ENCODE data around the gene HOXC9. TPM values are rescaled to one million over a fixed set of nuclear protein-coding genes. Genes with fewer than 3 reads are reported as not detected.

Gene HOXC9
- total RNA-seq, 1 donor from 2014 or later, result 0.27 TPM

DNA sequence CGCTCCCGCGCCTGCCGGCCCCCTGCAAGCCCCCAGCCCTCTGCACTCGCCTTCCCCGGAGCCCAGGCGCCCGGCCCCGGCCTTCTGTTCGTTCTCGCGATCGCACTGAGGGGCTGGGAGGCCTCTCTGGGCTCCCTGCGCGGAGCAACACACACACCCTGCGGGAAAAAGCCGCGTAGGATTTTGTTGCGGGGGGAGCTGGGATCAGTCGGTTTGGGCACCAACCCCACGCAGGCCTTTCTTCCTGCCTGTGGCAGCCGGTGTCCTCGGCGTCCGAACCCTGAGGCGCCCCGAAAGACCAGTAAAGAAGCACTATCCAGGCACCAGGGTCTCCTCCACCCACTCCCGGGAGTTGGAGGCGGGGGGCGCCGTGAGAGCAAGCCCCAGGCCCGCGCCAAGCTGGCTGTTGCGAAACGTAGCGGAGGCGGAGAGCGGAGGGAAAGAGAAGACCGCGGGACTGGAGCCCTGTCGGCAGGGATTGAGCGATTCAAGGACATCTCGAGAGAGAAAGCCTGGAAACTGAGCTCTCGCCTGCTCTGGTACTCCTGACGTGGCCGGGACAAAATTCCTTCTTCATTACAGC lies 31.0 kb downstream of the HOXC9 start:
- Mint-ChIP-seq H3K4me1 (ENCODE audit: unreplicated experiment) (peaks cover 39% of the 10 kb centered on the region), H3K36me3 (peaks cover 11% of the 10 kb centered on the region), H3K27me3 (peaks cover 80% of the 10 kb centered on the region), H3K4me3 (peak overlapping the region; percentile 93), H3K27ac (peak overlapping the region; percentile 81), H3K9me3 (no peaks in the 10 kb centered on the region)
- DNase-seq (ENCODE audit: extremely low spot score, unreplicated experiment), result no peak
- TF ChIP-seq, protein P1, sequence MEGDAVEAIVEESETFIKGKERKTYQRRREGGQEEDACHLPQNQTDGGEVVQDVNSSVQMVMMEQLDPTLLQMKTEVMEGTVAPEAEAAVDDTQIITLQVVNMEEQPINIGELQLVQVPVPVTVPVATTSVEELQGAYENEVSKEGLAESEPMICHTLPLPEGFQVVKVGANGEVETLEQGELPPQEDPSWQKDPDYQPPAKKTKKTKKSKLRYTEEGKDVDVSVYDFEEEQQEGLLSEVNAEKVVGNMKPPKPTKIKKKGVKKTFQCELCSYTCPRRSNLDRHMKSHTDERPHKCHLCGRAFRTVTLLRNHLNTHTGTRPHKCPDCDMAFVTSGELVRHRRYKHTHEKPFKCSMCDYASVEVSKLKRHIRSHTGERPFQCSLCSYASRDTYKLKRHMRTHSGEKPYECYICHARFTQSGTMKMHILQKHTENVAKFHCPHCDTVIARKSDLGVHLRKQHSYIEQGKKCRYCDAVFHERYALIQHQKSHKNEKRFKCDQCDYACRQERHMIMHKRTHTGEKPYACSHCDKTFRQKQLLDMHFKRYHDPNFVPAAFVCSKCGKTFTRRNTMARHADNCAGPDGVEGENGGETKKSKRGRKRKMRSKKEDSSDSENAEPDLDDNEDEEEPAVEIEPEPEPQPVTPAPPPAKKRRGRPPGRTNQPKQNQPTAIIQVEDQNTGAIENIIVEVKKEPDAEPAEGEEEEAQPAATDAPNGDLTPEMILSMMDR (conservative IDR thresholded peaks at IDR 0.05), result no peak

DNA sequence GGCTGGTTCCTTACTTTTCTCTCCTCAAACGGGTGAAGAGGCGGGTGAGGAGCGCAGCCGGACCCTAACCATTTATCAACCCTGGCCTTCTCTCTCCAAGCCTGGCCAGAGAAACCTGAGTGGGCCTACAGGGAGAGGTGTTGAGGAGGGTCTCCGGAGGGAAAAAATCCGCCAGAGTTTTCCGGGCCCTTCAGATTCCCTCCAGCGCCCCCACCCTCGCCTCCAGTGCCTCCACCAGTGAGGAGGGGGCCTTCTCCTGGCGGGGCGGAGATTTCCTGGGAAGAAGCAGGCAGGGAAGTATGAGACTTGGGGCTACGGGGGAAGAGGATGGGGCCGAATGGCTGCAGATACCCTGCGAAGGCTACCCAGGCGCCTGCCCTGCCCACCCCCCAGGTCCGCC lies 31.5 kb downstream of the HOXC9 start:
- Mint-ChIP-seq H3K27ac (peak overlapping the region; percentile 81), H3K4me3 (peak overlapping the region; percentile 93)

DNA sequence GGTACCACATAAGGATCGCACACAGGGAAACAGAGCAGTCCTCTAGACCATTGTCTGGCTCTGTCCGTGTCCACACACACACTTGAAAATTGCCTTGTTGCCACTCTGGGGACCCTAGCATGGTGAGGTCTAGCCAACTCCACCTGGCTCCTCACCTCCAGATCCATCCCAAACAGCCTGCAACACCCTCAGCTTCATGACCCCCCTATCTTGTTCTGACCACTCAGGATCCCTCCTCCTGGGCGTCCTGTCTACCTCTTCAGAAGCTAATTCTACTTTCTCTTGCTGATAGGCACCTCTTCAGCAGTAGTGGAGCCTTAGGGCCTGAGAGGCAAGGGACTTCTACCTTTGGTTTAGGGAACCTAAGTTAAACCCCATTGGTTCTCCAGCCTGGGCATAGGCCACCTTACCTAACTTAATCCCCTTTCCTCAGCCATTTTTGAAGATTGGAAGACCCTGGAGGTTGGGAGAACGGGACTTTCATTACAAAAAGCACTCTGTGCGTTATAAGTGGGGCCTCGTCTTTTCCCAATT lies 32.2 kb downstream of the HOXC9 start:
- TF ChIP-seq, protein P1 (conservative IDR thresholded peaks at IDR 0.05), result no peak
- peak overlapping the region; percentile 93 for H3K4me3 Mint-ChIP-seq
- peaks cover 37% of the 10 kb centered on the region for H3K4me1 Mint-ChIP-seq (ENCODE audit: unreplicated experiment)
- H3K27ac Mint-ChIP-seq, result peak overlapping the region; percentile 74
- DNase-seq (ENCODE audit: extremely low spot score, unreplicated experiment), result no peak
- H3K27me3 Mint-ChIP-seq, result peaks cover 69% of the 10 kb centered on the region
- no peaks in the 10 kb centered on the region for H3K9me3 Mint-ChIP-seq
- H3K36me3 Mint-ChIP-seq, result peaks cover 11% of the 10 kb centered on the region

More for the DNA sequence above, 31.5 kb downstream of the HOXC9 start:
- H3K9me3 Mint-ChIP-seq, result no peaks in the 10 kb centered on the region
- H3K27me3 Mint-ChIP-seq, result peaks cover 75% of the 10 kb centered on the region
- no peak for DNase-seq (ENCODE audit: extremely low spot score, unreplicated experiment)
- TF ChIP-seq, protein P1 (conservative IDR thresholded peaks at IDR 0.05), result no peak
- H3K4me1 Mint-ChIP-seq (ENCODE audit: unreplicated experiment), result peaks cover 41% of the 10 kb centered on the region
- H3K36me3 Mint-ChIP-seq, result peaks cover 11% of the 10 kb centered on the region

GRCh38 chr12:54032627-54033100 lies 32.7 kb downstream of the HOXC9 start, which contains the start of gene HOXC5:
TSS of gene HOXC5 (plus strand) at chr12:54033050. CDS start at chr12:54033123, 73 bp downstream.
- H3K4me1 Mint-ChIP-seq (ENCODE audit: unreplicated experiment), result peaks cover 41% of the 10 kb centered on the region
- peak within 1 kb of the TSS; percentile 93 for H3K4me3 Mint-ChIP-seq
- TF ChIP-seq, protein P1 (conservative IDR thresholded peaks at IDR 0.05), result peak; percentile 98
- H3K27ac Mint-ChIP-seq, result peak within 1 kb of the TSS; percentile 74
- DNase-seq (ENCODE audit: extremely low spot score, unreplicated experiment), result peak; percentile 89
- peaks cover 13% of the 10 kb centered on the region for H3K36me3 Mint-ChIP-seq
- no peaks in the 10 kb centered on the region for H3K9me3 Mint-ChIP-seq
- peaks cover 69% of the 10 kb centered on the region for H3K27me3 Mint-ChIP-seq

- DNase-seq (ENCODE audit: extremely low spot score, unreplicated experiment), result no peak
- peaks cover 14% of the 10 kb centered on the region for H3K36me3 Mint-ChIP-seq
- H3K4me3 Mint-ChIP-seq, result peak overlapping the region; percentile 93
- H3K9me3 Mint-ChIP-seq, result no peaks in the 10 kb centered on the region
- peaks cover 47% of the 10 kb centered on the region for H3K4me1 Mint-ChIP-seq (ENCODE audit: unreplicated experiment)
- TF ChIP-seq, protein P1 (conservative IDR thresholded peaks at IDR 0.05), result no peak
- H3K27me3 Mint-ChIP-seq, result peaks cover 63% of the 10 kb centered on the region
- H3K27ac Mint-ChIP-seq, result peak overlapping the region; percentile 74
Measured at GRCh38 chr12:54033106-54033979, 33.4 kb downstream of the HOXC9 start.

All from type B pancreatic cell (in vitro differentiated cells).